ENCODE data around the gene SSH2.

DNA sequence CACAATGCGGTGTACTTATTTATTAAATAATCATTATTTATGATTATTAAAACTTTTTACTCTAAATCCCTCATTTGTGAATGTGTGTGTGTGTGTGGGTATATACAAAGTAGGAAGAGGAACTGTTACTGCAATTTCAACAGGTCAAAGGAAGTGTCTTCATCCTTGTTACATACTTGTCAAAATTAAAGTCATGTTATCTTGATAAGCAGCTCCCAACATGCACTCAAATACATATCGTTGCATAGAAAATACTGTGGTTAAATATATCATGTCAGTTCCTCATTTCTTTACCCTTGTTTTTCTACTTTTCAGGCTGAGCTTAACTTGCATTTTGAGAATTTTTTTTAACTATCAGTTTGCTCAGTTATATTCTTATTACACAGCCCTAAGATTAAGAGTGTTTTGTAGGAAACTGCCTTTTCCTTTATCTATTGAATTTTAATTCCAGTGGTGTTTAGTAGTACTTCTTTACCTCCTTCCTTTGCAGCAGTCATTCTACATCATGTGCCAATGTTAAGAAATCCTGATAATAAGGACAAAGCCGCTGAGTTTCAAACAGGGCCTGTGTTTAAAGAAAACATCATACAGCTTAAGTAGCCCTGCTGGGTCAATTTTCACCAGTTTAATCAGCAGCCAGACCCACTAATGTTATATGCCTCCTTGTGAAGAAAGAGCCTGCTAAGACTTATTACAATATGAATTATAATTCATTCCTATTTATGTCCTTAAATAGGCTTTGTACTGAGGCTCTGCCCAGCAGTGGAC, 18.6 kb upstream of the SSH2 start:
- TF ChIP-seq, protein P1, sequence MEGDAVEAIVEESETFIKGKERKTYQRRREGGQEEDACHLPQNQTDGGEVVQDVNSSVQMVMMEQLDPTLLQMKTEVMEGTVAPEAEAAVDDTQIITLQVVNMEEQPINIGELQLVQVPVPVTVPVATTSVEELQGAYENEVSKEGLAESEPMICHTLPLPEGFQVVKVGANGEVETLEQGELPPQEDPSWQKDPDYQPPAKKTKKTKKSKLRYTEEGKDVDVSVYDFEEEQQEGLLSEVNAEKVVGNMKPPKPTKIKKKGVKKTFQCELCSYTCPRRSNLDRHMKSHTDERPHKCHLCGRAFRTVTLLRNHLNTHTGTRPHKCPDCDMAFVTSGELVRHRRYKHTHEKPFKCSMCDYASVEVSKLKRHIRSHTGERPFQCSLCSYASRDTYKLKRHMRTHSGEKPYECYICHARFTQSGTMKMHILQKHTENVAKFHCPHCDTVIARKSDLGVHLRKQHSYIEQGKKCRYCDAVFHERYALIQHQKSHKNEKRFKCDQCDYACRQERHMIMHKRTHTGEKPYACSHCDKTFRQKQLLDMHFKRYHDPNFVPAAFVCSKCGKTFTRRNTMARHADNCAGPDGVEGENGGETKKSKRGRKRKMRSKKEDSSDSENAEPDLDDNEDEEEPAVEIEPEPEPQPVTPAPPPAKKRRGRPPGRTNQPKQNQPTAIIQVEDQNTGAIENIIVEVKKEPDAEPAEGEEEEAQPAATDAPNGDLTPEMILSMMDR (IDR thresholded peaks at IDR 0.05 in 4 of 5, conservative IDR thresholded peaks at IDR 0.05 in 1 of 5) = no peak
- TF ChIP-seq POLR2A (IDR thresholded peaks at IDR 0.05) = no peak
